Endodermal cell (in vitro differentiated cells): Measurements from ENCODE around the gene VSTM2B. TPM values are rescaled to one million over a fixed set of nuclear protein-coding genes. Genes with fewer than 3 reads are reported as not detected.

Experiments
- DNase-seq: peaks from one replicate; pipeline ENCODE4 v3.0.0-alpha.2; 2017
- H3K27ac ChIP-seq: 2 replicates; pipeline ENCODE4 v1.5.1; 2013; ENCODE audit warnings: mild to moderate bottlenecking, low read depth, low read length, moderate library complexity
- H3K27me3 ChIP-seq: 2 replicates; pipeline ENCODE4 v1.6.1; 2013; ENCODE audit warnings: mild to moderate bottlenecking, low read length, moderate library complexity; ENCODE audit not compliant: insufficient read depth, control insufficient read depth, poor library complexity, severe bottlenecking
- H3K36me3 ChIP-seq: 2 replicates; pipeline ENCODE4 v1.7.0; 2013; ENCODE audit warnings: mild to moderate bottlenecking, low read length, moderate library complexity; ENCODE audit not compliant: control insufficient read depth, insufficient read depth
- H3K4me1 ChIP-seq: one replicate; pipeline ENCODE4 v1.7.0; 2013; ENCODE audit warnings: low read length; ENCODE audit not compliant: control insufficient read depth, insufficient read depth
- H3K4me3 ChIP-seq: 2 replicates; pipeline ENCODE4 v1.5.1; 2013; ENCODE audit warnings: mild to moderate bottlenecking, low read length, moderate library complexity
- H3K9ac ChIP-seq: 2 replicates; pipeline ENCODE4 v1.6.1; 2013; ENCODE audit warnings: mild to moderate bottlenecking, low read length, moderate library complexity; ENCODE audit not compliant: poor library complexity, severe bottlenecking; ENCODE audit errors: extremely low read depth
- H3K9me3 ChIP-seq: 2 replicates; pipeline ENCODE4 v1.6.1; 2013; ENCODE audit warnings: mild to moderate bottlenecking, low read length, moderate library complexity; ENCODE audit not compliant: control insufficient read depth
- H3K27ac Mint-ChIP-seq: 2 replicates; pipeline ENCODE4 v1.8.0; 2020; ENCODE audit warnings: mixed read lengths
- H3K27me3 Mint-ChIP-seq: 2 replicates; pipeline ENCODE4 v1.8.0; 2021; ENCODE audit warnings: mild to moderate bottlenecking, mixed read lengths; ENCODE audit not compliant: insufficient read depth
- H3K36me3 Mint-ChIP-seq: 2 replicates; pipeline ENCODE4 v1.8.0; 2020; ENCODE audit warnings: low read depth, mixed read lengths
- H3K4me1 Mint-ChIP-seq: 2 replicates; pipeline ENCODE4 v1.8.0; 2020; ENCODE audit warnings: mixed read lengths
- H3K4me3 Mint-ChIP-seq: 2 replicates; pipeline ENCODE4 v1.8.0; 2020; ENCODE audit warnings: mild to moderate bottlenecking, moderate library complexity, mixed read lengths
- H3K9me3 Mint-ChIP-seq: 2 replicates; pipeline ENCODE4 v1.8.0; 2020; ENCODE audit warnings: mild to moderate bottlenecking, mixed read lengths
- WGBS, 2 experiments: methylation state at CpG; one replicate each; pipeline versions ENCODE4 v1.1.5 to v1.1.7; 2013; ENCODE audit warnings: missing lambda C conversion rate in 2 of 2, mixed read lengths in 1 of 2; ENCODE audit not compliant: insufficient coverage in 1 of 2, insufficient read length in 1 of 2; 5-methylcytosine and 5-hydroxymethylcytosine counted together
- total RNA-seq, 2 donors: library from RNA; stranded (reverse); fragmentation: NEBNext Ultra II Directional in 1 of 2; extraction: Animal tissue kit (Norgen Biotek cat#: 25700) in 1 of 2; gene quantifications; 2 replicates in 1 of 2; 3 replicates in 1 of 2; pipeline ENCODE4 v1.2.1, GENCODE V29; 2021
- TF ChIP-seq, protein P1 (sequence below): fragments of 200-600 bp; sonication (generic); conservative IDR thresholded peaks from 2 replicates; pipeline ENCODE4 v1.5.0; 2021; ENCODE audit warnings: antibody characterized with exemption, mild to moderate bottlenecking

Gene VSTM2B
- total RNA-seq, 2 donors from 2014 or later, result 0.18 TPM; not detected in 1

DNA sequence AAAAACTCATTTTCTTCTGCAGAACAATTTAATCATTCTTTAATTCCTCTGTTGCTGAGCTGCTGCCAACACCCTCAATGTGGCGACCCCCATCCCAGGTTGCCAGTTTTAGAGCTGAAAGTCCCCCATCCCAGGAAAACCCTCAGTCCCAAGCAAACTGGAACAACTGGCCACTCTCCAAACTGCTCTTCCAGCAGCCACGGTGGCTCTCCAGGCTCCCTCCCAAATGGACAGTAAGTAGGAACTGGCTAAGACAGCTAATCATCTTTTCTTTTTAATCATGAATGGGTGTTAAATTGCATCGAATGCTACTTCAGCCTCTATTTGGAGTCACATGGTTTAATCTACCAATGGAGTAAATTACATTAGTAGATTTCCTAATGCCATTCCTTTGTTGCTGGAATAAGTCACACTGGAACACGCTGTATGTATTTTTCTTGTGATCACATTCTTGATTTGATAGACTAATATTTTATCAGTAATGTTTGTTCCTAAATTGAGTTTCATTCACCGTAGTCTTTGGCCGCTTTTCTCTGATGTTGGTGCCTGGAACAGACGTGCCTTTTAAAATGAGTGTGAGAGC, 33.7 kb upstream of the VSTM2B start:
- TF ChIP-seq, protein P1, sequence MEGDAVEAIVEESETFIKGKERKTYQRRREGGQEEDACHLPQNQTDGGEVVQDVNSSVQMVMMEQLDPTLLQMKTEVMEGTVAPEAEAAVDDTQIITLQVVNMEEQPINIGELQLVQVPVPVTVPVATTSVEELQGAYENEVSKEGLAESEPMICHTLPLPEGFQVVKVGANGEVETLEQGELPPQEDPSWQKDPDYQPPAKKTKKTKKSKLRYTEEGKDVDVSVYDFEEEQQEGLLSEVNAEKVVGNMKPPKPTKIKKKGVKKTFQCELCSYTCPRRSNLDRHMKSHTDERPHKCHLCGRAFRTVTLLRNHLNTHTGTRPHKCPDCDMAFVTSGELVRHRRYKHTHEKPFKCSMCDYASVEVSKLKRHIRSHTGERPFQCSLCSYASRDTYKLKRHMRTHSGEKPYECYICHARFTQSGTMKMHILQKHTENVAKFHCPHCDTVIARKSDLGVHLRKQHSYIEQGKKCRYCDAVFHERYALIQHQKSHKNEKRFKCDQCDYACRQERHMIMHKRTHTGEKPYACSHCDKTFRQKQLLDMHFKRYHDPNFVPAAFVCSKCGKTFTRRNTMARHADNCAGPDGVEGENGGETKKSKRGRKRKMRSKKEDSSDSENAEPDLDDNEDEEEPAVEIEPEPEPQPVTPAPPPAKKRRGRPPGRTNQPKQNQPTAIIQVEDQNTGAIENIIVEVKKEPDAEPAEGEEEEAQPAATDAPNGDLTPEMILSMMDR, result no peak
- Mint-ChIP-seq H3K27me3 (peaks cover 11% of the 10 kb centered on the region), H3K27ac (no peak overlapping the region), H3K4me1 (peaks cover 6% of the 10 kb centered on the region), H3K36me3 (no peaks in the 10 kb centered on the region), H3K4me3 (no peak overlapping the region), H3K9me3 (no peaks in the 10 kb centered on the region)
- H3K27me3 ChIP-seq, result no peaks in the 10 kb centered on the region
- H3K36me3 ChIP-seq, result no peaks in the 10 kb centered on the region
- H3K9ac ChIP-seq, result no peak overlapping the region
- H3K4me1 ChIP-seq, result no peaks in the 10 kb centered on the region
- no peak overlapping the region for H3K4me3 ChIP-seq
- no peaks in the 10 kb centered on the region for H3K9me3 ChIP-seq
- DNase-seq, result peak; percentile 20
- H3K27ac ChIP-seq, result no peak overlapping the region
- WGBS, 2 experiments, result 79 to 82% methylated on average over 2 to 7 of the region's 7 CpGs

DNA sequence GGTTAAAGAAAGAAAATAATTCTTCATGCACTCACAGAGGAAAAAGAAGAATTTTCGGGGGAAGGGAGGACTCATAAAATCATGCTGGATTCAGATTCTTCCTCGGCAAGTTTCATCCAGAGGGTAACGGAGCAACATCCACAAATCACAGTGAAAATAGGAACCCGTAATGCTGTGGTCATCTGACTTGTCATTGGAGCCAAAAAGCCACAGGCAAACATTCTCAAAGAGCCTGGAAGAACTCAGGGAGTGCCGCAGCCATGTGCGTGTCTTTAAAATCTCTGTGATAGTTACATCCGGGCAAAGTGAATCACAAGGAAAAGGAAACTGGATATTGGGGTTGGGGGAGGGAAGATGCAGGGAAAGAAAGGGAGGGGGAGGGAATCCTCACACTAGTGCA, 33.0 kb upstream of the VSTM2B start:
- DNase-seq, result peak; percentile 34
- Mint-ChIP-seq H3K4me3 (no peak overlapping the region), H3K27ac (no peak overlapping the region), H3K4me1 (peaks cover 6% of the 10 kb centered on the region), H3K36me3 (no peaks in the 10 kb centered on the region), H3K9me3 (no peaks in the 10 kb centered on the region), H3K27me3 (peaks cover 11% of the 10 kb centered on the region)
- Histone ChIP-seq H3K4me3 (no peak overlapping the region), H3K9ac (no peak overlapping the region), H3K4me1 (no peaks in the 10 kb centered on the region), H3K27ac (no peak overlapping the region), H3K9me3 (no peaks in the 10 kb centered on the region), H3K27me3 (no peaks in the 10 kb centered on the region), H3K36me3 (no peaks in the 10 kb centered on the region)
- TF ChIP-seq, protein P1, result no peak
- 57 to 65% methylated on average over 4 to 7 of the region's 7 CpGs for WGBS, 2 experiments

GRCh38 chr19:29495091-29495490, 30.7 kb upstream of the VSTM2B start:
- H3K9me3 ChIP-seq, result no peaks in the 10 kb centered on the region
- H3K27ac Mint-ChIP-seq, result no peak overlapping the region

More at GRCh38 chr19:29495091-29495490, 30.7 kb upstream of the VSTM2B start:
- no peak overlapping the region for H3K27ac ChIP-seq
- WGBS, 2 experiments, result 90 to 92% methylated on average over 2 to 4 of the region's 4 CpGs
- no peaks in the 10 kb centered on the region for H3K36me3 ChIP-seq
- no peaks in the 10 kb centered on the region for H3K4me1 ChIP-seq
- no peak overlapping the region for H3K4me3 Mint-ChIP-seq
- H3K9ac ChIP-seq, result no peak overlapping the region
- peaks cover 10% of the 10 kb centered on the region for H3K27me3 Mint-ChIP-seq
- TF ChIP-seq, protein P1, result no peak
- peaks cover 6% of the 10 kb centered on the region for H3K4me1 Mint-ChIP-seq
- DNase-seq, result peak; percentile 20
- H3K4me3 ChIP-seq, result no peak overlapping the region
- no peaks in the 10 kb centered on the region for H3K9me3 Mint-ChIP-seq
- no peaks in the 10 kb centered on the region for H3K27me3 ChIP-seq
- H3K36me3 Mint-ChIP-seq, result no peaks in the 10 kb centered on the region
